ENCODE measurements around the gene CENPM.
A peak's percentile ranks its signal among the peaks of the same experiment; 100 is the strongest.

CENPM gene

DNA sequence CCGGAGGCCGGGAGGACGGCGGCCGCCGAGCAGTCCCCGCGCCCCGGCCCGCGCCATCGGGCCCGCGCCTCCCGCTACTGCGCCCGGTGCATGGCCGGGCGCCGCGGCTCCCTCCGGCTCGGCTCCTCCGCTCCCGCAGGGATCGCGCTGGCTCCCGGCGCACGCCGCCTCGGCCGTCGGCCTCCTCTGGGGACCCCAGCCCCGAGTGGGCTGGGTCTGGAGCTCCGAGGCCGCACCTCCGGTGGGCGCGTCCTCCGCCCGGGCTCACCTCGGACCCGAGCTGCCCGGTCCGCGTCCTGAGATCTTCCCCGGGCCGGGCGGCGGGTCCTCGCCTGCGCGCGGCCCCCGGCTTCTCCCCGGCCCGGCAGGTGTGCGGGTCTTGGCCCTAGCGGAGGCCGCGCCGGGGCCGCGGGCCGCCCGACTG lies 32.3 kb downstream of the CENPM start:
- H3K36me3 Mint-ChIP-seq = peaks cover 25% of the 10 kb centered on the region
- ATAC-seq = peak; percentile 1
- no peak for DNase-seq (ENCODE audit: low spot score in 2 of 2)
- no peaks in the 10 kb centered on the region for H3K9me3 Mint-ChIP-seq
- peaks cover 33% of the 10 kb centered on the region for H3K4me1 Mint-ChIP-seq
- H3K27ac Mint-ChIP-seq = no peak overlapping the region
- H3K4me3 Mint-ChIP-seq = peak overlapping the region; percentile 51

- DNase-seq (ENCODE audit: low spot score in 2 of 2) (no peak), ATAC-seq (no peak)
- Mint-ChIP-seq H3K36me3 (peaks cover 30% of the 10 kb centered on the region), H3K4me3 (peak overlapping the region; percentile 61), H3K4me1 (peaks cover 39% of the 10 kb centered on the region), H3K27ac (no peak overlapping the region), H3K9me3 (no peaks in the 10 kb centered on the region)
Observed at GRCh38 chr22:41913842-41914534, 33.0 kb downstream of the CENPM start.

GRCh38 chr22:41913040-41913719 lies 33.8 kb downstream of the CENPM start:
- Mint-ChIP-seq H3K36me3 (peaks cover 37% of the 10 kb centered on the region), H3K4me3 (peak overlapping the region; percentile 61), H3K4me1 (peaks cover 47% of the 10 kb centered on the region), H3K9me3 (no peaks in the 10 kb centered on the region), H3K27ac (peak overlapping the region; percentile 58)
- DNase-seq (ENCODE audit: low spot score in 2 of 2) (no peak), ATAC-seq (no peak)

DNA sequence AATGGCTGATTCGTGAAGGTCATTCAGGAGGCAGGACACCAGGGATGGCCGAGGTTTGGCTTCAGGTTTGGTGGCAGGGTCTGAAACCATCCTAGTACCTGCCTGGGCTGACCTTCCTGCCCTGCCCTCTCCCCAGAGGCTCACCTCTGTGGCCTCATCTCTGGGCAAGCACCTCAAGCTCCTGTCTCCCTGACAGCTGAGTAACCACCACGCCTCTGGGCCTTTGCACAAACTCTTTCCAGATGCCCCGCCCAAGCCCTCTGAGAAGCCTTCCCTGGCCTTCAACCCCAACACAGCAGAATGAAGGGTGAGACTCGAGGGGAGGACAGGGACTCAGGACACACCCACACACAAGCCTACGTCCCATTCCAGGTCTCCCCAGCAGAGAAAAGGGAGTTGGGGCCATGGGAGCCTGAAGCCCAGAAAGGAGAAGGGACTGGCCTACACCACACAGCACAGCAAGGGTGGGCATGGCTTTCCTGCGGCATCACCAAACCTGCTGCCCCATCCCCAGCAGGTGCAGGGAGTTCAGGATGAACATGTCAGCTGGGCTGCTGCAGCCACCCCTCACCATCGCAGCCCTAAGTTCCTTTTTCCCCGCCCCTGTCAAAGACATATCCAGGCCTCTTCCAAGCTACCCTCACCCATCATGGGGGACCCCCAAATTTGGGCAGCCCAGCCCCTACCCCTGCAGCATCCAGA lies 34.5 kb downstream of the CENPM start:
- no peak for DNase-seq (ENCODE audit: low spot score in 2 of 2)
- Mint-ChIP-seq H3K36me3 (peaks cover 41% of the 10 kb centered on the region), H3K9me3 (no peaks in the 10 kb centered on the region), H3K4me3 (peak overlapping the region; percentile 61), H3K4me1 (peaks cover 54% of the 10 kb centered on the region), H3K27ac (peak overlapping the region; percentile 58)
- no peak for ATAC-seq

DNA sequence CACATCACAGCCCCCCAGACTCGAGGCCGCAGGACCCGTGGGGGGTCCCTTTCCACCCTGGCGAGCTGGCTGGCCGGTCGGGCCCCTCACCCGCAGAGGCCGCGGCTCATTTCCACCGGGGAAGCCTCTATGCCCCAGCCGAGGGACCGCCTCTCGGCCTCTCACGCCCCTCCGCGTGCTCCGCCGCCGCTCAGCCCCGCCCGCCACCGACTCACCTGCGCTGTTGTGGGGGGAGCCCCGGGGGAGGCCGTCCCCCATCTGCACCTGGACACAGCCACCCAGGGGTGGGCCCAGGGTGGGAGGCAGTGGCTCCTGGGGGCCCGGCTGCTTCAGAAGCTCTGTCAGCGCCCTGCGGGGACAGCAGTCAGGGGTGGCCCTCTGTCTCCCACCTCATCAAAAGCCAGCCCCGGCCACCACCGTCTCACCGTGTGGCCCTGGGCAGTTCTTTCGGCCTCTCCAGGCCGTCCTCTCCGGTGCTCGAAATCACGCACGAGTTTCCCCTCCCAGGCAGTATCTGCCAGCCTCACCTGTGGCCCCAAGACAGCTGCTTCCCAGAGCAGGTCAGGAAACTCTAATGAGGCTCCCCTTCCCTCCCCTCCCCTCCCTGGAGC lies 35.8 kb downstream of the CENPM start:
- Mint-ChIP-seq H3K4me1 (peaks cover 58% of the 10 kb centered on the region), H3K9me3 (no peaks in the 10 kb centered on the region), H3K4me3 (peak overlapping the region; percentile 61), H3K27ac (no peak overlapping the region), H3K36me3 (peaks cover 55% of the 10 kb centered on the region)
- DNase-seq (ENCODE audit: low spot score in 2 of 2) = no peak
- no peak for ATAC-seq

DNA sequence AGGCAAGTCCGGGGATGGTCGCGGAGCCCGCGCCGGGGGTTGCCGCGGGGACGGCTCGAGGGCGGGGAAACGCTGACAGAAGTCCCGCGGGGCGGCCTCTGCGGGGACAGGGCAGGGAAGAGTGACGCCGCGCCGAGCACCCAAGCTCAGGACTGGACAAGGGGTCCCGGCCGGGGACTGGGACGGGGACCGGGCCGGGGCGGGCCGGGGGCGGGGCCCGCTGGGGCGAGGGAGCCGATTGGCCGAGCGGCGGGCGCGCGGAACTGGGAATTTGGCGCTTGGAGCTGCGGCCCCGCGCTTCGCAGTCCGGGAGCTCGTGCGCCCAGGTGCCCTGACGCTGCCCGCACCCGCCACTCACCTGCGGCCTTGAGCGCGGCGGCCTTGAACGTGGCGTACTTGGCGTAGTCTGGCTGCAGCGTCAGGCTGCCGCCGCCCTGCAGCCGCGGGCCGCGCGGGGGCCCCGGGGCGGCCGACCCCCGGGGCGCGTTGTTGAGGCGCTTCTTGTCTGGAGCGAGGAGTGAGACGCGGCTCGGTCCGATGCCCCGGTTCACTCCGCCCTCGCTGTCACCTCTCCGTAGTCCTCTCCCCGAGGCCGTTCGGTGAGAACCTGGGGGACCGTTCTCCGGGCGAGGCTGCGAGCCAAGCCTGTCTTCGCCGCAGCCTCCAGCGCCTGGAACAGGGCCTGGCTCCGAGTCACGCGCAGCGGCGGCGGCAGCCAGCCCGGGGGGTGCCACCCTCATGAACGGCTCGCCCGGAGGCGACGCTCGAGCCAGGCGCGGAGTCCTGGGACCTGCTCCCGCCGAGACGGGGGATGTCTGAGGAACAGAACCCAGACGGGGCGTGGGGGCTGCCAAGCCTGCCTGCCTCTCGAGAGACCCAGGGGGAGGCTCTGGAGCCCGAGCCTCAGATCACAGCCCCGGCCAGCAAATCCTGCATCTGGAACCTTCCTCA lies 36.6 kb downstream of the CENPM start:
- Mint-ChIP-seq H3K4me1 (peaks cover 50% of the 10 kb centered on the region), H3K36me3 (peaks cover 63% of the 10 kb centered on the region), H3K27ac (no peak overlapping the region), H3K4me3 (peak overlapping the region; percentile 61), H3K9me3 (no peaks in the 10 kb centered on the region)
- DNase-seq (ENCODE audit: low spot score in 2 of 2) (no peak), ATAC-seq (peak; percentile 43)

DNA sequence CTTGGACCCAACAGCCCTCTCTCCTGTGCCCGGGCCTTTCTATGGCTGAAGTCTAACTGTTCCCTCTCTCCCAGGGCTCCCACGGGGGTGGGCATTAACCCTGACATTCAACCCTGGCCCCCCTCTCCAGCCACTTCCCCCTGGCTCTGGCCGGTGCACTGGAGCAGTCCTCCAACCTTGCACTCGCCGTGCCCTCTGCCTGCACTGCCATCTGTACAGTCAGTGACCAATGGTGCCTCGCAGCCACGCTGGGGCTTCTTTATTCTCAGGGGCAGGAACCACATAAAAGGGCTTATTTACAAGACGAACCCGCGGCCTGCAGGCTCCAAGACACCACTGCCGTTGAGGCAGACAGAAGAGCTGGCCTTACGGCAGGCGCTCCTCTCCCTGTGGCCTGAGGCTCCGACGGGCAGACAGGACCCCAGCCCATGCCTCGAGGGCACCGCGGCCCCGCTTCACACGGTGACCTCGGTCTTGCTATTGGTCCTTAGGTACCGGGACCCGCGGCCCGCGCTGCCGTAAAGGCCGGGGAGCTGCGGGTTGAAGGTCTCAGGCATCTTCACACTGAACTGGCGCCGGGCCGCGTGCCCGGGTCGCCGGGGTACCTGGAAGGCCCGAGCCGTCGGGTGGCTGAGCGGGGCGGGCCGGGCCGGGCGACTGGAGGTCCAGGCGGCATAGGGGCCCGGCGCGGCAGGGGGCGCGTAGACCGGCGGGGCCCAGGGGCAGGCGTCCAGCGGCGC lies 37.5 kb downstream of the CENPM start:
- Mint-ChIP-seq H3K9me3 (no peaks in the 10 kb centered on the region), H3K4me3 (peak overlapping the region; percentile 44), H3K36me3 (peaks cover 71% of the 10 kb centered on the region), H3K4me1 (peaks cover 49% of the 10 kb centered on the region), H3K27ac (peak overlapping the region; percentile 85)
- no peak for DNase-seq (ENCODE audit: low spot score in 2 of 2)
- ATAC-seq = no peak

DNA sequence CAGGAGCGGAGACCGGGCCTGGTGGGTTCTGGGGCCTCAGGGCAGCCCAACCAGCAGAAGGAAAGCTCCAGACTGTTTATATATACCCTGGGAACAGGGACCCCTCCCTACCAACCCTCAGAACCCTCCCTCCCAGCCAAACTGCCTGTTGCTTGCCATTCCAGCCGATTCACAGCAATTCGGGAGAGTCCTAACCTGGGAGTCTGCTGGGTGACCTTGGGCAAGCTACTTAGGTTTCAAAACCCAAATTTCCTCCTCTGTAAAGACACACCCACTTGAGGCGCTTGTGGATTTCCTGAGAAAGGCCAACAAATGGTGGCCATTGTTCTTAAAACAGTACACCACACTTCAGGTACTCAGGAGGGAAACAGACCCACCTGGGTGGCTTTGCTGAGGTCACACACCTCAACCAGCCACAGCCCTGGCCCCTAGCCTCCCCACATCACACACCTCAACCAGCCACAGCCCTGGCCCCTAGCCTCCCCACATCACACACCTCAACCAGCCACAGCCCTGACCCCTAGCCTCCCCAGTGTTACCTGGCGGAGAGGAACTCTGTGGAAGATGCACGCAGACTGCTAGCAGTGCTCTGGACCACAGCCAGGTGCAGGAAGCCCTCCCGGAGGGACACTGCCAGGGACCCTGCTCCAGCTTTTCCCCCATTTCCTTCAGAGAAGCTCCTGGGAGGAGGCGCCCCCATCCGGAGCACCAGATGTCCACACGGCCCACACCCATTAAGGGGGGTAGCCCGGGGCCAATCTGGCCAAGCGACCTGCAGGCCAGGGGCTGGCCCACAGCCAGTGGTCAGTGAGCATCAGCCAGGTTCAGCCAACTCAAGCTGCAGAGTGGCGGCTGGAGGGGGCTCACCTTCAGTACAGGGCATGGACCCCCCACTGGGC lies 38.3 kb downstream of the CENPM start:
- Mint-ChIP-seq H3K4me1 (peaks cover 49% of the 10 kb centered on the region), H3K27ac (peak overlapping the region; percentile 85), H3K36me3 (peaks cover 79% of the 10 kb centered on the region), H3K9me3 (no peaks in the 10 kb centered on the region), H3K4me3 (peak overlapping the region; percentile 44)
- DNase-seq (ENCODE audit: low spot score in 2 of 2) (no peak), ATAC-seq (no peak)

DNA sequence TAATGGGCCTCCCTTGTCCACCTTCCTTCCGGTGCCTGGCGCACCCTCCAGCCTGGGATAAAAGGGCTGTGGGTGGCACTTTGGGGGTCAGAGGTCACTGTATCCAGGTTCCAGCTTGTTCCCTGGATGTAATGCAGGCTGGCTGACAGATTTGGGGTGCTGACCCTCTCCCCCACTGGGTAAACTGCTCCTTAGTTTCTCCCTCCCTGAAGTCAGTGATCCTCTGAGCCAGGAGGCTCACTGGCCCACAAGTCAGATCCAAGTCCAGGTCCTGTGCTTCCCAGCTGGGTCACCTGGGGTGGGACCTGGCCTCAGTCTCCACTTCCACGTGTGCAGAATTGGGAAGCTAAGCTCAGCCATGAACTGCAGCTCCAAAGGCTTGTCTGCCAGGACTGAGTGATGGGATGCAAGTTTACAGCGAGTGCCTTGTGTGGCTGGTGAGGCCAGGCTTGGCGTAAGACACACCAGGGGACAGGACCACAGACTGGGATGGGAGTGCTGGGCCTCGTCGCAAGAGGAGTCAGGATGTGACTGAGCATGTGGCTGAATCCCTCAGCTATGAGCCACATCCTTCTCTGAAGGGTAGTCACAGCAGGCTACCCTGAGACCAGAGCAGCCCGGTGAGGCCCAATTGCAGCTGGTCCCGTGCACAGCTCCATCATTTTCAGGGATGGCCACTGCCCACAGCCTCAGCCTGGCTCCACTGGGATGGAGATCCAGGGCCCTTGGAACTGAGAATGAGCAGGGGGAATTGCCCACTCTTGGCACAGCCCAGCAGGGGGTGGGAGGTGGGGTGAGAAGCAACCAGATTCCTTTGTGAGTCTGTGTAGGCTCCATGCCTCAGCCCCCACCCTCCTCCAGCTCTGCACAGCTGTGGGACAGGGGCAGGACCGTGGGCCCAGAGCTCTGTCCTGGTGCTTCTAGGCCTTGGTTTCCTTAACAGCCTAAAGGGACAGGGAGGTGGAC lies 39.2 kb downstream of the CENPM start:
- H3K36me3 Mint-ChIP-seq = peaks cover 79% of the 10 kb centered on the region
- H3K4me3 Mint-ChIP-seq = peak overlapping the region; percentile 44
- DNase-seq (ENCODE audit: low spot score in 2 of 2) (no peak), ATAC-seq (peak; percentile 63)
- H3K27ac Mint-ChIP-seq = peak overlapping the region; percentile 82
- H3K9me3 Mint-ChIP-seq = no peaks in the 10 kb centered on the region
- peaks cover 40% of the 10 kb centered on the region for H3K4me1 Mint-ChIP-seq

DNA sequence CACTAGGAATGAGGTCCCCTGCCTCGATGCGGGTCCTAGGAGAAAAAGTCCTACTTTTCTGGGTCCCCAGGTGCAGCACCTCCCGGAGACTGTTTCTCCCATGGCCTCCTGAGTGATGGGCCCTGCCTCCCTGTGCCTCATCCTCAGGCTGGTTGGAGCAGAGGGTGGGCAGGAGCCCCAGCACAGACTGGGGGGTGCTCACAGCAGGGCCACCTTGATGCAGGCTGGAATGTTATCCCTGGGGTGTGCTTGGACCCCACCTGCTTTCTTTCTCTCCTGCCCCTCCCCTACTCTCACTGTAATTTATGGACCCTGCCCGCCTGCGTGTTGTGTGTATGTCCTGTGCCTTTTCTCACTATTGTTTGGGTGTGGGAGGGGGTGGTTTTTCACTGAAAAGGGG lies 40.1 kb downstream of the CENPM start:
- H3K4me3 Mint-ChIP-seq = no peak overlapping the region
- H3K36me3 Mint-ChIP-seq = peaks cover 76% of the 10 kb centered on the region
- DNase-seq (ENCODE audit: low spot score in 2 of 2) = no peak
- ATAC-seq = no peak
- peak overlapping the region; percentile 82 for H3K27ac Mint-ChIP-seq
- H3K9me3 Mint-ChIP-seq = no peaks in the 10 kb centered on the region
- H3K4me1 Mint-ChIP-seq = peaks cover 35% of the 10 kb centered on the region

DNA sequence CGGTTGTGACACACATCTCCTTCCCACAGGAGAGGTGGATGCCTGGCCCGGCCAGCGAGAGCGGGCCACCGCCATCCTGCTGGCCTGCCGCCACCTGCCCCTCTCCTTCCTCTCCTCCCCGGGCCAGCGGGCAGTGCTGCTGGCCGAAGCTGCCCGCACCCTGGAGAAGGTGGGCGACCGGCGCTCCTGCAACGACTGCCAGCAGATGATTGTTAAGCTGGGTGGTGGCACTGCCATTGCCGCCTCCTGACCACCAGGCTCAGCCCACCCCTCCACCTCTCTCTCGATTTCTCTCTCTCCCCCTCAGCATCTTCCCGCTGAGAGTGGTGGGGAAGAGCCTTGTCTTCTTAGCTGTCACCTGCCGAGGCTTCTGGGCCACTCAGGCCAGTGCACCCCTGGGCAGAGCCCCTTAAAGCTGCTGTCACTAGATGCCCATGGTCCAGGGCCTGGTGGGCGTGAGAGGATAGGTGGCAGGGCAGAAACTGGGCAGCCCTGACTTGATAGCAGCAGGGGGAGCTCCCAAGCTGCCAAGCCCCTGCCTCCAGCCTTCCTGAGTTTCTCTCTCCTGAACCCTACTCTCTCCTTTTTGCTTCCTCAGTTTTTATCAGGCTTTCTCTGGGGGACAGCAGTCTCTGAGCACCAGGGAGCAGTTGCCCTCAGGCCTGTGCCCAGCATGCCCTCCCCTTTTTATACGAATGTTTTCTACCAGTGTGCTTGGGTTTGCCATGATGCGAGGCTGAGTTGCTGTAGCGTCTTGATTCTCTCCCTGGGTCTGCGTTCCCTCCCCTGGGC lies 41.3 kb downstream of the CENPM start:
- H3K4me3 Mint-ChIP-seq = no peak overlapping the region
- peak overlapping the region; percentile 72 for H3K27ac Mint-ChIP-seq
- ATAC-seq (no peak), DNase-seq (ENCODE audit: low spot score in 2 of 2) (no peak)
- H3K4me1 Mint-ChIP-seq = peaks cover 27% of the 10 kb centered on the region
- peaks cover 82% of the 10 kb centered on the region for H3K36me3 Mint-ChIP-seq
- H3K9me3 Mint-ChIP-seq = no peaks in the 10 kb centered on the region
